Adipose tissue (tissue), 3 donors: ENCODE data around the gene SCN4B. TPM values are rescaled to one million over a fixed set of nuclear protein-coding genes. Genes with fewer than 3 reads are reported as not detected.

Source experiments
- H3K27ac ChIP-seq: one replicate; pipeline ENCODE4 v1.5.1; 2013; ENCODE audit warnings: low read depth, low read length
- WGBS, 3 donors: extraction: QIAGEN DNeasy Blood & Tissue Kit; methylation state at CpG; one replicate each; pipeline ENCODE4 v1.1.7; 2013; 5-methylcytosine and 5-hydroxymethylcytosine counted together
- polyA plus RNA-seq, 3 donors: library from polyadenylated mRNA; stranded (reverse); fragments of 200-250 nt; gene quantifications; one replicate each; pipeline ENCODE4 v1.2.3, GENCODE V29; 2013
- donor health status: healthy with polysubstance abuse.
- donor health status: Bipolar disorder and iron deficiency.
- donor health status: healthy.

Gene SCN4B
- polyA plus RNA-seq, 3 donors: 1.0 to 4.0 (median 3.5) TPM

- H3K27ac ChIP-seq: no peak overlapping the region
- 86 to 93% (median 92%) methylated on average over 7 of the region's 7 CpGs for WGBS, 3 donors
These were observed 37.6 kb downstream of the SCN4B start for GRCh38 chr11:118115048-118115447.

DNA sequence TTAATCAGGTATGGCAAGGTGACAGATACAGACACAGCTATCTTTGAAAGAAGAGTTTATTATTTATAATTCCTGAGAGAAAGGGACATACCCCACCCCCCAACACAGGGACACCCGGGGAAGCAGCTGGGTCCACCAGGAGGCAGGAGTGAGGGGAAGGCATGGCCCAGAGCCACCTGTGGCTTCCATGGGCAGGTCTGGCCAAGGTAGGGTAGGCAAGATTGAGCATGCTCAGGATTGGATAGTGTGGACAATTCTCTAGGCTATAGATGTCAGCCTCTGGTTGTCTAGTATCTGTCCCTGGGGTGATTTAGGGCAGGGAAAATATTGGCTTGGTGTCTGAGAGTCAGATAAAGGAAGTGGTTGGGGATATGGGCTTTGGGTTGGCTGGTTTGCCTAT lies 38.4 kb downstream of the SCN4B start:
- H3K27ac ChIP-seq: no peak overlapping the region
- WGBS, 3 donors: 62 to 74% (median 72%) methylated on average over 1 of the region's 1 CpG

DNA sequence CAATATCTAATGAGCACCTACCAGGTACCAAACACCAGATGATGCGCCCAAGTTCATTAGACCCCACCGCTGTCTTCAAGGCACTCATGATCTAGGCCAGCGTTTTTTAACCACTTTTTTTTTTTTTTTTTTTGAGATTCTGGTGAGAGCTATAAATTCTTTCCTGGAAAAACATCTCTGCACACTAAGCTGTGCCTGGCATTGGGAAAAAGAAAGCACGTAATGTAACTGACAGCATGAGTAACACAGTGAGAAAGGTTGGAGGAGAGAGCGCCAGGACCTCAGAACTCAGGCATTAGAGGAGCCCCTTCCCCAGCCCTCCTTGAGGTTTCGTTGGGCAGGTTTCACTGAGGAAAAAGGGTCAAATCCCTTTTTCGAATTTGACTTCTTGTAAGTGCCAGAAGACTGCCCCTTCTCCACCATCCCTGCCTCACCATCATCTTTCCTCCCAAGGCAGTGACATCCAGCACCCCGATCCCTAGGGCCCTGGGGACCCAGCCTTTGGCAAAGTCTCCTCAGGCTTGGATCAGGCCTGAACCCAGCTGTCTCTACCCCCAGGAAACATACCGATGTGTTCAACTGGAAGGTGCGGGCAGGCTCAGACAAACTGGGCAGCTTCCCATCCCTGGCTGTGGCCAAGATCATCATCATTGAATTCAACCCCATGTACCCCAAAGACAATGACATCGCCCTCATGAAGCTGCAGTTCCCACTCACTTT lies 39.8 kb downstream of the SCN4B start:
- no peak overlapping the region for H3K27ac ChIP-seq
- 78 to 91% (median 89%) methylated on average over 11 of the region's 11 CpGs for WGBS, 3 donors

- 85 to 91% (median 89%) methylated on average over 6 of the region's 6 CpGs for WGBS, 3 donors
- no peak overlapping the region for H3K27ac ChIP-seq
These were observed 40.9 kb downstream of the SCN4B start for GRCh38 chr11:118111744-118112035.

DNA sequence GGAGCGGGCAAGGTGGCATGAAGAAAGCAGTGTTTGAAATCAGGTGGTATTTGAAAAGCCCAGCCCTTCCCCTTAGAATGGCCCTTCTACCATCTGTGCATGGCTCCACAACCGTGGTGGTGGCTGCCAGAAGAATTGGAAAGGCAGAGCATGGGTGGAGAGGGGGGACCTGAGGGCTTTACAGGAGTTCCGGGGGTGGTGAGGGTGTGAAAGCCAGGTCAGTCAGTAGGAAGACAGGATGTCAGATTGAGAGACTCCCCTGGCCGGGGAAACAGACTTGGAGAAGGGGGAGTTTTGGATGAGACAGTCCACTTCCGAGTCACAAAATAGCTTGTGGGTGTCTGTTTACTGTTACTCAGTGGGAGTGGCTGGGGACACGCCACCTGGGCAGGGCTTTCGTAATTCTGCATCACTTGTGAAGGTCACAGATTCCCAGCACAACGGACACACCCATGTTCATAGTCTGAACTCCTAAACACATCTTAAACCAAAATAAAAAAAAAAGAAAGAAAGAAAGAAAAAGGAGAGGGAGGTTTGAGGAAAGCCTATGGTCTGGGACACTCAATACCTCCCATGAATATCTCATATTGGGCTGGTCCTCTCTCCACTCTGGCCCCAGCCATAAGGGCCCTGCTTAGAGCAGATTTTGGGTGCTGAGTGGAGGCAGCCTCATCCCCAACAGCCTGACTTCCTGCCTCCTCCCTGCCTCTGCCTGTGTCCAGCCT lies 41.4 kb downstream of the SCN4B start:
- H3K27ac ChIP-seq: no peak overlapping the region
- WGBS, 3 donors: 53 to 71% (median 68%) methylated on average over 8 of the region's 8 CpGs

- 66 to 78% (median 73%) methylated on average over 2 of the region's 2 CpGs for WGBS, 3 donors
- H3K27ac ChIP-seq: no peak overlapping the region
These were observed 43.4 kb downstream of the SCN4B start for GRCh38 chr11:118109231-118109630.

GRCh38 chr11:118108513-118108912 lies 44.1 kb downstream of the SCN4B start:
- H3K27ac ChIP-seq: no peak overlapping the region
- WGBS, 3 donors: 78 to 84% (median 81%) methylated on average over 5 of the region's 5 CpGs

DNA sequence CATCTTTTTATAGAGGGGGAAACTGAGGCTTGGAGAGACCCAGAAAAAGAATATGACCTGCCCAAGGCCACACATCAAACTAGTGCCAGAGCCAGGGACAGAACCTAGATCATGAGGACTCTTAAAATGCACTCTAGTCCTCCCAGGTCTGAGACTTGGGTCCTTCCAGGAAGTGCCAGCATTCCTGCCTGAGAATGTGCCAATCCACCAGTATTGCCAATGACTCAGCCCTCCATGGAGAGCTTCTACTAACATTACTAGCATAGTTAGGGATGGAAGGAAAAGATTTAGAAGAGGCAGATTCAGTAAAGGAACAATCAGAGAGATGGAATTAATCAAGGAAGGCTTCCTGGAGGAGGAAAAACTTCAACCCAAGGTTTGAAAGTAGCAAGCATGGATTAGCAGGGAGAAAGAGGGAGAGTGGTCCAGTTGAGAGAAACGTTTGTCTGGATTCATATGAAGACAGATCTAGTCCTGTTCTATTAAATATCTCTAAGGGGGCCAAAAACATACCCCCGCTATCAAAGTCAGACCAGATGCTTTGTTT lies 45.8 kb downstream of the SCN4B start:
- WGBS, 3 donors: 75 to 93% (median 86%) methylated on average over 2 of the region's 2 CpGs
- no peak overlapping the region for H3K27ac ChIP-seq

DNA sequence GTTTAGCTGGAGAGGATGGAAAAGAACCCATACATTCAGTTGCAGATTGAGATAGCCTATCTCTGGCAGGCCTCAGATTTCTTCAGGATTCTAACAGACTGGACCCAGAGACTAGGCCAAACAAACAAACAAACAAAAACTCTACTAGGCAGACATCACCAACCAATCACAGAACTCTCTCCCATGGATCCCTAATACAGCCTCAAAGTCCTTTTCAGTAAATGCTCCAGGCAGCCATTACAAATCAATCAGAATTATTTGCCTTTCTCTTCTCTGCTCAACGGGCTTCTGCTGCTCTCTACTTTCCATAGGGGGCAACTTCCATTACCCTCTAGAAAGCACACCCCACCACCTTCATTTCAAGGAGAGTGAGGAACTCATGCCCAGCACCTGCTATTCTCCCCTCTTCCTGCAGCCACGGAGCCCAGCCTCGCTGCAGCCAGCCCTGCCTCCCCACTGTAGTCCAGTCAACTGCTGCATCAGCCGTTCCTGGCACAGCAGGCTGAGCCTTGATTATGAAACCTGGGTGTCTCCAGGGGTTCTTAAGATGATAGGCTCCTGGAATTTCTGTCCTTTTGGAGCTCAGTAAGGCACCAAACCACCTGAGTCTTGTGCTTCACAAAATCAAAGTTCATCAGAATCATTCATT lies 46.8 kb downstream of the SCN4B start:
- 51 to 57% (median 53%) methylated on average over 4 of the region's 4 CpGs for WGBS, 3 donors
- no peak overlapping the region for H3K27ac ChIP-seq

- WGBS, 3 donors: 89 to 97% (median 95%) methylated on average over 6 of the region's 6 CpGs
- H3K27ac ChIP-seq: no peak overlapping the region
These were observed 48.1 kb downstream of the SCN4B start for GRCh38 chr11:118104491-118104890.

DNA sequence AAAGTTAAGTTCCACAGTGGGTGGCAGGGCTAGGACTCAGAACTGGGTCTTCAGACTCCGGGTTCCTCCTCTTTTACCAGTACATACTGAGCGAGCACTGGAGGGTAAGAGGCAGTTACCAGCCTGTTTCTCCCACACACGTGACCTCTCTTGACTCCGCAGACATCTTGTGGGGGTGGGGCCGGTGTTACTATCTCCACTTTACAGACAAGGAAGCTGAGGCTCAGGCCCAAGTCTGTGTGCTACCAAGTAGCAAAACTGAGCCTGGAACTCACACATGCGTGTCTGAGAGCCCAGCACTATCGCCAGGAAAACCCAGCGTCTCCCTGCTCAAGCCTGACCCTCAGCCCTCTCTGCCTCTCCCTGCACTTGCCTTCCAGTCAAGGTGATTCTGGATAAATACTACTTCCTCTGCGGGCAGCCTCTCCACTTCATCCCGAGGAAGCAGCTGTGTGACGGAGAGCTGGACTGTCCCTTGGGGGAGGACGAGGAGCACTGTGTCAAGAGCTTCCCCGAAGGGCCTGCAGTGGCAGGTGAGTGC lies 49.8 kb downstream of the SCN4B start:
- H3K27ac ChIP-seq: no peak overlapping the region
- 70 to 80% (median 74%) methylated on average over 13 of the region's 13 CpGs for WGBS, 3 donors

GRCh38 chr11:118100691-118101232 lies 51.9 kb downstream of the SCN4B start:
- 58 to 70% (median 60%) methylated on average over 3 of the region's 3 CpGs for WGBS, 3 donors
- no peak overlapping the region for H3K27ac ChIP-seq

DNA sequence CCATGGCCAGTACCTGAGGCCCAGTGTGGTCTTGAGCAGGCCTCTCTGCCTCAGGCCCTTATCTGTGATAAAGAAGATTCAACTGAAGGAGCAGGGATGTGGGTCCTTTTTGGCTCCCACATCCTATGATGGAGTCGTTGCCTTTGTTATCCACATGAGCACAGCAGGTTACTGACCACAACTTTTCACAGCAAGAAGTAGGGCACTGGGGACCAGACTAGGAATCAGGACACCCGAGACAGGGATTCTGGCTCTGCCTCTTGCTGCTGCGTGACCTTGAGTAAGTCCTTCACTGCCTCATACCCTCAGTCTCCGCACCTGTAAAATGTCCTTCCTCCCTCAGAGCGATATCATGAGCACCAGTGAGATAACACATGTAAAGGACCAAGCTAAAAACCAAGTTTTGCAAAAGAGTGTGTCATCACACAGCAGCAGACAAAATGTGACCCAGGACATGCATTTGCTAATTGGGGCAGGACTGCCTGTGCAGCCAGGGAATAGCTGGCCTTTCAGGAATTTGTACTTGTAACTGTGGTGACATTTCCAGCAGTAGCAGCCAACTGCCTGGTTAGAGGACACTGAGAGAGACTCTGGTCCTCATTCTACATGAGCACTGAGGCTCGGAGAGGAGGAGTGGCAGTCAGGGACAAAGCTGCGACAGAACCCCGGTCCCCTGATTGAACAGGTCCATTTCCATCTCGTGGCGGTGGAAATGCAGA lies 52.6 kb downstream of the SCN4B start:
- no peak overlapping the region for H3K27ac ChIP-seq
- WGBS, 3 donors: 79 to 88% (median 85%) methylated on average over 10 of the region's 10 CpGs

GRCh38 chr11:118098996-118099837 lies 53.4 kb downstream of the SCN4B start:
- 66 to 84% (median 73%) methylated on average over 11 of the region's 11 CpGs for WGBS, 3 donors
- H3K27ac ChIP-seq: no peak overlapping the region

GRCh38 chr11:118095967-118096367 lies 56.7 kb downstream of the SCN4B start:
- WGBS, 3 donors: 0 to 57% (median 56%) methylated on average over 1 of the region's 1 CpG
- H3K27ac ChIP-seq: no peak overlapping the region

DNA sequence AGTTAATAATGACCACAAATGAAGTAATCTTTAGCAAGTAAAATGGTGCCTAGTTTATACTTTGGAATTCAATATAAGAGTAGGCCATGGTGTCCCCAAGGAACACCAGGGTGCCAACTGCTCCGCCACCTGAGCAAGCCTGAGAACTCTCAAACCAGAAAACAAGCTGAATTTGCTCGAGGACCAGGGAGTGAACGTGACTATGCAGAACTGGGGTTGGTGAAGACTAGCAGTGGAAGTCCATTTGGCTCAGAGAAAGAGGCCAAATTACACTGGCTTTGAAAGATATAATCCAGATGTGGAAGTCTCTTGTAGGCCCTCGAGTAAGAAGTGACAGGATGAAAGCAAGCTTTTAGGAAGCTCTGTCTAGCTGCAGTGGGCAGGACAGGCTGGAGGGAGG lies 57.1 kb downstream of the SCN4B start:
- 67 to 74% (median 71%) methylated on average over 4 of the region's 4 CpGs for WGBS, 3 donors
- no peak overlapping the region for H3K27ac ChIP-seq

DNA sequence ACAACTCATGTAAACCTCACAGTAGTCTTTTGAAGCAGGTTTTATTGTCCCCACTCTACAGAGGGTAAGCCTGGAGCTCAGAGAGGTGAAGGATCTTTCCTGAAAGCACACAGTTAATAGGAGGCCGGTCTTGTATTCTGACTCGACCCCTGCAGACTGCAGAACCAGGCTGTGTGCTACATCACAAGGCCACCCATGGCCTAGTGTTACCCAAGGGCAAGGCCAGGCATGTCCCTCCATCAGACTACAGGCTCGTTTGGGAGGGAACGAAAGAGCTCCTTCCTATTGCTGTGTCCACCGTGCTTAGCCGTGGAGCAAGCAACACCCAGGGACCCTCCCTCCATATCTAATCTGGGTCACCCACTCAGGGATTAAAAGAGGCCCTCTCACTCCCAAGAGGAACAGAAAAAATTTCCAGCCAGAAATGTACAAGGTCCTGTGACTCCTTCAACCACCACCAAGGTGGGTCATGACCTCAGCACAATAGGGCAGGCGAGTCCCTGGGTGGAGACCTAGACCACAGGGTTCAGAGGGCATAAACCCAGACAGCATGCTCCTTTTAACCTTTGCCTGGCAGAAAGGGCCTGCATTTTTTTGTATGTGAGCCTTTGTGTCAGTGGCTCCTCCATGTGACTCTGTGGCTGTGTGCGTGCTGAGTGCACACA lies 59.6 kb downstream of the SCN4B start:
- H3K27ac ChIP-seq: no peak overlapping the region
- 74 to 91% (median 85%) methylated on average over 8 of the region's 8 CpGs for WGBS, 3 donors
